ENCODE results near the gene S100A8. TPM values are rescaled to one million over a fixed set of nuclear protein-coding genes. Genes with fewer than 3 reads are reported as not detected.

The S100A8 gene
- total and polyA plus RNA-seq, 4 donors = 48.2 to 218 (median 134) TPM

DNA sequence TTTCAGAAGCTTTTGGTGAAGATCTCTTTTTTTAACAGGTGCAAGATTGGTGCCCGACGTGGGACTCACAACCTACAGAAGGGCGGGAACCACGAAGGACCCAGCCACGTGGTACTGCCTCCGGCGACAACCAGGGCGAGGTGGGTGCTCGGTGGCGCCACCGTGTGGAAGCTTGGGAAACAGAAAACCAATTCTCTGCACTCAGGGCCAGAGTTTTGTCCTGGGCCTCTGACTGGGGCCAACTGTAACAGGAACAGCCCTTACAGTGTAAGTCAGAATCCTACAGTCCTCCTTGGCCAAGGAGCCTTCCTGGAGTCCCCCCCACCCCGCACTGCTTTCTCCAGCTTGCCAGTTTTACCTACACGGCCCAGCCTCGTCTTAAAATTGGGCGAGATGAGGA, 13.9 kb upstream of the S100A8 start:
- no peak overlapping the region for H3K4me3 ChIP-seq (ENCODE audit: low read length in 2 of 2)
- WGBS, 2 donors = 47 to 50% methylated on average over 15 of the region's 15 CpGs
- ATAC-seq (ENCODE audit: low FRiP score) (no peak), DNase-seq (peak; percentile 76 to 84)
- H3K27me3 ChIP-seq (ENCODE audit: control insufficient read depth in 1 of 2, insufficient read depth in 2 of 2, low read length in 1 of 2) = no peaks in the 10 kb centered on the region
- H3K4me1 ChIP-seq (ENCODE audit: control insufficient read depth in 1 of 2, insufficient read depth in 2 of 2, low read length in 2 of 2) = no peaks in the 10 kb centered on the region
- H3K36me3 ChIP-seq (ENCODE audit: control insufficient read depth in 1 of 2, insufficient read depth in 2 of 2, low read length in 1 of 2) = no peaks in the 10 kb centered on the region
- H3K9me3 ChIP-seq (ENCODE audit: control insufficient read depth, low read length) = no peaks in the 10 kb centered on the region
- intact Hi-C loops (cut with DNase I) = no loop called here
- H3K27ac ChIP-seq (ENCODE audit: low read depth in 1 of 2, low read length in 2 of 2) = no peak overlapping the region

DNA sequence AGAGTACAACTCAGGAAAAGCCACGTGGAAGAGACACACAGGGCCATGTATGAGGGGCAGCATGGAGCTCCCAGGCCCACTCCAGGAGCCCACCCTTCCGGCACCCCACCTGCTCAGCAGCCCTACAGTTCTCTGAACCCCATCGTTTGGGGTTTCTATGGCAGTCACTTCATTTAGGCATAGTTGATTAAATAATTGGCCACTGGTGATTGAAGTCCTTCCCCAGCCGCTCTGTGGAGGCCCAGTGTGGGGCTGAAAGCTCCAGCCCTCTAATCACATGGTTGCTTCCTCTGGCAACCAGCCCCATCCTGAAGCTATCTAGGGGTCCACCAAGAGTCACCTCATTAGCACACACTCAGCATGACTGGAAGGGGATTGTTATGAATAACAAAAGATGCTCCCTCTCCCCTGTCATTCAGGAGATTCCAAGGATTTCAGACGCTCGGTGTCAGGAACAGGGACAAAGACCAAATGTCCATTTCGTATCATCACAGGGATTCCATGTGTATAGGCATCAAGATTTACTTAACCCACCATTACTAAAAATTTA, 13.3 kb upstream of the S100A8 start:
- H3K4me3 ChIP-seq (ENCODE audit: low read length in 2 of 2) = no peak overlapping the region
- WGBS, 2 donors = 77 to 89% methylated on average over 7 of the region's 7 CpGs
- ATAC-seq (ENCODE audit: low FRiP score) = no peak

DNA sequence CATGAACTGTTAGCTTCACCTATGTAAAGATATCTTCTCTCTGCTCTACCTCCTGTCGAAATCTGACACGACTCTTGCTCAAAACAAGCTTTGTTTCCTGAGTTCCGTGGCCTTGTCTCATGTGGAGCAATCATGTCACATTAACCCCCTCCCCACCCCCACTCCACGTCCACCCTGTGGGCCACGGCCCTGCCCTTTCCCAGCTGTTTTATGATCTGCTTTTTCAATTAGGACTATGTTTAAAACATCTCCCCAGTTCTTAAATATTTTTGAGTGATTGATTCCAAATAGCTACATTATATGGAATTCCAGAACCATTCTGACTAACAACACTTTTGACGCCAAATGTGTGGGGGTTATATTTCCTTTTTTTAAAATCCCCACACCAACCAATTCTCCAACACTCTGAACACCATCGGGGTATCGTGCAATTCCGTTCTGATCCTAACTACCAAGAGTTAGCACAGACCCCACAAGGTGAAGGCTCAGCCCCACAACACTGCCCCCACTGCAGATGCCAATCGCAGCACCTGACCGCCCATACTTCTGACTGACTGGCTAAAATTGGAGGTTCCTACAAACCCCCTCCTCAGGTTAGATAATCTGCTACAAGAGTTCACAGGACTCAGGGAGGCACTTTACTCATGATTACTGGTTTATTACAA, 12.7 kb upstream of the S100A8 start:
- no peaks in the 10 kb centered on the region for H3K36me3 ChIP-seq (ENCODE audit: control insufficient read depth in 1 of 2, insufficient read depth in 2 of 2, low read length in 1 of 2)
- WGBS, 2 donors = 88 to 93% methylated on average over 11 of the region's 11 CpGs
- H3K9me3 ChIP-seq (ENCODE audit: control insufficient read depth, low read length) = no peaks in the 10 kb centered on the region
- DNase-seq (no peak), ATAC-seq (ENCODE audit: low FRiP score) (no peak)
- H3K4me1 ChIP-seq (ENCODE audit: control insufficient read depth in 1 of 2, insufficient read depth in 2 of 2, low read length in 2 of 2) = no peaks in the 10 kb centered on the region
- H3K27me3 ChIP-seq (ENCODE audit: control insufficient read depth in 1 of 2, insufficient read depth in 2 of 2, low read length in 1 of 2) = no peaks in the 10 kb centered on the region
- H3K27ac ChIP-seq (ENCODE audit: low read depth in 1 of 2, low read length in 2 of 2) = no peak overlapping the region
- no peak overlapping the region for H3K4me3 ChIP-seq (ENCODE audit: low read length in 2 of 2)
- intact Hi-C loops (cut with DNase I) = no loop called here

More for the DNA sequence above, 13.3 kb upstream of the S100A8 start:
- Histone ChIP-seq H3K9me3 (ENCODE audit: control insufficient read depth, low read length) (no peaks in the 10 kb centered on the region), H3K27me3 (ENCODE audit: control insufficient read depth in 1 of 2, insufficient read depth in 2 of 2, low read length in 1 of 2) (no peaks in the 10 kb centered on the region), H3K4me1 (ENCODE audit: control insufficient read depth in 1 of 2, insufficient read depth in 2 of 2, low read length in 2 of 2) (no peaks in the 10 kb centered on the region), H3K27ac (ENCODE audit: low read depth in 1 of 2, low read length in 2 of 2) (no peak overlapping the region), H3K36me3 (ENCODE audit: control insufficient read depth in 1 of 2, insufficient read depth in 2 of 2, low read length in 1 of 2) (no peaks in the 10 kb centered on the region)
- intact Hi-C loops (cut with DNase I) = no loop called here
- no peak for DNase-seq

DNA sequence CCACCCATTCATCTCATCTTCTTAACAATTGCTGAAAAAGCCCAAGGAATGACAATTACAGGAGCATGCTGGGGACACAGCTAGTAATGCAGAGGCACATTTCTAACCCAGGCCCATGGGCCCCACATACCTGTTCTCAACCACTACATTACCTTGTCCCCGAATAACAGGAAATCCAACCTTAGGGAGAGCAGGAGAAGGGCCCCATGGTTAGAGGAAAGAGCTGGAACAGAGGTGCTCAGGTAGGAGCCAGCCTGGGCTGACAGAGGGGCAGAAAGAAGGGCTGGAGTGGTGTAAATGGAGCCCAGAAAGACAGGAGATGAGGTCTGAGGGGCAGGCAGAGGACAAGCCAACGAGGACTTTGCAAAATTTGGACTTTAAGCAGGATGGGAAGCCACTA, 11.4 kb upstream of the S100A8 start:
- H3K27ac ChIP-seq (ENCODE audit: low read depth in 1 of 2, low read length in 2 of 2) = no peak overlapping the region
- H3K4me1 ChIP-seq (ENCODE audit: control insufficient read depth in 1 of 2, insufficient read depth in 2 of 2, low read length in 2 of 2) = no peaks in the 10 kb centered on the region
- H3K9me3 ChIP-seq (ENCODE audit: control insufficient read depth, low read length) = no peaks in the 10 kb centered on the region
- H3K36me3 ChIP-seq (ENCODE audit: control insufficient read depth in 1 of 2, insufficient read depth in 2 of 2, low read length in 1 of 2) = no peaks in the 10 kb centered on the region
- DNase-seq (no peak), ATAC-seq (ENCODE audit: low FRiP score) (no peak)
- no peaks in the 10 kb centered on the region for H3K27me3 ChIP-seq (ENCODE audit: control insufficient read depth in 1 of 2, insufficient read depth in 2 of 2, low read length in 1 of 2)
- intact Hi-C loops (cut with DNase I) = no loop called here
- H3K4me3 ChIP-seq (ENCODE audit: low read length in 2 of 2) = no peak overlapping the region
- 75 to 78% methylated on average over 2 of the region's 2 CpGs for WGBS, 2 donors

DNA sequence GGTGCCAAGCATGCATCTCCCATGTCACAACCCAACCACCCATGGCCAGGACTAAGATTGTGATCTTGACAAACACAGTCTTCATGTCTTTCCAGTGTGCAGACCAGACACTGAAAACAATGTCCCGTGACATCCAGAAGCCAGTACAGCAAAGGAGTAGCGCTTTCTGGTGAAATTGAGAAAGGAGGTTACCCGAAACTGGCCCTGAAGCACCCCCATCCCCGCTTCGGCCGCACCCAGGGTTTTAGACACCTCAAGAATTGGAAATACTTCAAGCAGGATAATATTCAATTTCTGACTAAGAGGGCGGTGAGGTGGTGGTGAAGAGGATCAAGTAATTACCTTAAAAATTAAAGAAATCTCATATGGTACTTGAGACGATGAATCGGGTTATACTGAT, 10.6 kb upstream of the S100A8 start:
- no peak for ATAC-seq (ENCODE audit: low FRiP score)
- intact Hi-C loops (cut with DNase I) = no loop called here
- H3K4me3 ChIP-seq (ENCODE audit: low read length in 2 of 2) = no peak overlapping the region
- DNase-seq = no peak
- no peaks in the 10 kb centered on the region for H3K36me3 ChIP-seq (ENCODE audit: control insufficient read depth in 1 of 2, insufficient read depth in 2 of 2, low read length in 1 of 2)
- H3K27me3 ChIP-seq (ENCODE audit: control insufficient read depth in 1 of 2, insufficient read depth in 2 of 2, low read length in 1 of 2) = no peaks in the 10 kb centered on the region
- no peaks in the 10 kb centered on the region for H3K4me1 ChIP-seq (ENCODE audit: control insufficient read depth in 1 of 2, insufficient read depth in 2 of 2, low read length in 2 of 2)
- H3K27ac ChIP-seq (ENCODE audit: low read depth in 1 of 2, low read length in 2 of 2) = no peak overlapping the region
- no peaks in the 10 kb centered on the region for H3K9me3 ChIP-seq (ENCODE audit: control insufficient read depth, low read length)
- WGBS, 2 donors = 92 to 94% methylated on average over 9 of the region's 9 CpGs

DNA sequence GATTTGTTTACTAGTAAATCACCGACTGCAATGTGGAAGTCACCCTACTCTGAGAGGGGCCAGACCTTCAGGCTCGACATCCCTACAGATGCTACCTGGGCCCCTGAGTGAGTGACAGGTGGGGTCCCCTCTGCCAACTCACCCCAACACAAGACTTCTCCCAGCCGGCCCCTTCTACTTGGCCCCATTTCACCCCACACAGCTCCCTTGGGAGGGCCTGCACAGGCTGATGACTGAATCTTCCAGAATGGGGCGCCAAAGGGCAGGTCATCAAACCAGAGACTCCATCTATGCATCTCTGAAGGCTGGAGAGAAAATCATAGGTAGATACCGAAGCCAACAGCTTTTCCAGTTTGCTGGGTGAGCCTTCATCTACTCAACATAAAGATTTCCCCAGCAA, 9.4 kb upstream of the S100A8 start:
- 57 to 60% methylated on average over 5 of the region's 5 CpGs for WGBS, 2 donors
- H3K27ac ChIP-seq (ENCODE audit: low read depth in 1 of 2, low read length in 2 of 2) = no peak overlapping the region
- no peak overlapping the region for H3K4me3 ChIP-seq (ENCODE audit: low read length in 2 of 2)
- H3K27me3 ChIP-seq (ENCODE audit: control insufficient read depth in 1 of 2, insufficient read depth in 2 of 2, low read length in 1 of 2) = no peaks in the 10 kb centered on the region
- intact Hi-C loops (cut with DNase I) = no loop called here
- H3K4me1 ChIP-seq (ENCODE audit: control insufficient read depth in 1 of 2, insufficient read depth in 2 of 2, low read length in 2 of 2) = no peaks in the 10 kb centered on the region
- no peak for ATAC-seq (ENCODE audit: low FRiP score)
- H3K36me3 ChIP-seq (ENCODE audit: control insufficient read depth in 1 of 2, insufficient read depth in 2 of 2, low read length in 1 of 2) = no peaks in the 10 kb centered on the region
- no peaks in the 10 kb centered on the region for H3K9me3 ChIP-seq (ENCODE audit: control insufficient read depth, low read length)
- DNase-seq = no peak

DNA sequence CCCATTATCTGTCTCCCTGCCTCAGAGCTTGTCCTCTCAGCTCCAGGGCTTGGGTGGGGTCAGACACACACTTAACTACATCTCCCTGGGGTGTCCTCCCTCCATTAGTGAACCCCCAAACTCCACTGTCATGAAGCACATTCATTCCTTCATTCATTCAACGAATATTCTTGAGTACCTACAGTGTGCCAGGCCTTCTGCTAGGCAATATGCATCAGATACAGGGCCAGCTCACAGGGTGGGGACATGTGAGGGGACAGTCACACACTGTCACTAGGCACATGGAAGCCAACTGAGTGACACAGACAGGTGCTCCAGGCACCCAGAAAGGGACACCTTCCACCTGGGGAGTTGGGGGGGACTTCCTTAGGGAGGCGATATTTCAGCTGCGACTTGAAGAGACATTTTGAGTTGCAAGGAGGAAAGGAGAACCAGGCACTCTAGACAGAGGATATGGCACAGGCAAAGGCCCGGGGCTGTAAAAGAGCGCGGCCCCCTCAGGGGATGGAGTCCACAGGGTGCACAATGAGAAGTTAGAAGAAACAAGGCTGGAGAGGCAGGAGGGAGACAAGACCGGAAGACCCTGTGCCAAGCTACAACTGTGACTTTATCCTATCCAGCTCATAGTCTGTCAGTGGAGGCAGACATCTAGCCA, 8.7 kb upstream of the S100A8 start:
- Histone ChIP-seq H3K36me3 (ENCODE audit: control insufficient read depth in 1 of 2, insufficient read depth in 2 of 2, low read length in 1 of 2) (no peaks in the 10 kb centered on the region), H3K27me3 (ENCODE audit: control insufficient read depth in 1 of 2, insufficient read depth in 2 of 2, low read length in 1 of 2) (no peaks in the 10 kb centered on the region), H3K4me1 (ENCODE audit: control insufficient read depth in 1 of 2, insufficient read depth in 2 of 2, low read length in 2 of 2) (no peaks in the 10 kb centered on the region), H3K27ac (ENCODE audit: low read depth in 1 of 2, low read length in 2 of 2) (no peak overlapping the region), H3K4me3 (ENCODE audit: low read length in 2 of 2) (no peak overlapping the region), H3K9me3 (ENCODE audit: control insufficient read depth, low read length) (no peaks in the 10 kb centered on the region)
- intact Hi-C loops (cut with DNase I) = loop anchor here in 1 of 2 donors (5.0 kb wide), 1 partner anchor 98 kb away; no protein-coding TSS in a partner anchor
- 93 to 95% methylated on average over 7 of the region's 7 CpGs for whole genome bisulfite sequencing, 2 donors
- ATAC-seq (ENCODE audit: low FRiP score) (no peak), DNase-seq (no peak)

DNA sequence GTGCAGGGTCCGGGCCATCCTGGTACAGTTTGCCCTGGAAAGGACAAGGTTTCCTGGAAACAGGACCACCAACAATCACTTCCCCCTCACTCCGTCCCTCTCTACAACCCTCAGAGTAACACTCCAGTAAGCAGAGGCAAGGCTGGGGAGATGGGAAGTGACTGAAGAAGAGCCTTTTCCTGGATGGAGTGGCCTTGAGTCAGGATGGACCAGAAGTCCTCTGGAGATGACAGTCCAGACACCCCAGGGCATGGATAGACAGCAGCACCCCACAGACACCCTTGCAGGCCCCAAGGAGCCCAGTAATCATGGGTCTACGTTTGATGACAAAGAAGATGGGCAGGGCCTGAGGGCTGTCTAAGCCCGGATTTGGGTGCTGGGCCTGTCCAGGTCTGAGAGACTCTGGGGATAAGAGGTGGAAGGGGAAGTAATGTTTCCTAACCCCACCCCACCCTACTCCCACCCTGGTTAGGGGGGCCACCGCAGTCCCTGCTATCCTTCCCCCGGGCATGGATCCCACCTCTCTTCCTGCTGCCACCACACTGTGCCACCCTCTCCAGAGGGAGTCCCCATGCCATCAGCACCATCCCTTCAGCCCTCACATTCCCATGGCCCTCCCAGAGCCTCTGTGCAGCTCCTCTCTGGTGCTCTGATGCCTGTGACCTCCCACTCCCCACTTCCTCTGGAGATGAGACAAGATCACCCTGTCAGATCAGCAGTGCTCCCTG, 7.2 kb upstream of the S100A8 start:
- WGBS, 2 donors = 84 to 94% methylated on average over 5 to 6 of the region's 6 CpGs
- no peak overlapping the region for H3K27ac ChIP-seq (ENCODE audit: low read depth in 1 of 2, low read length in 2 of 2)

More for the DNA sequence above, 7.2 kb upstream of the S100A8 start:
- no peaks in the 10 kb centered on the region for H3K36me3 ChIP-seq (ENCODE audit: control insufficient read depth in 1 of 2, insufficient read depth in 2 of 2, low read length in 1 of 2)
- intact Hi-C loops (cut with DNase I) = loop anchor here in 1 of 2 donors (5.0 kb wide), 1 partner anchor 99 kb away; no protein-coding TSS in a partner anchor
- ATAC-seq (ENCODE audit: low FRiP score) = no peak
- DNase-seq = no peak
- no peaks in the 10 kb centered on the region for H3K9me3 ChIP-seq (ENCODE audit: control insufficient read depth, low read length)
- no peaks in the 10 kb centered on the region for H3K4me1 ChIP-seq (ENCODE audit: control insufficient read depth in 1 of 2, insufficient read depth in 2 of 2, low read length in 2 of 2)
- H3K27me3 ChIP-seq (ENCODE audit: control insufficient read depth in 1 of 2, insufficient read depth in 2 of 2, low read length in 1 of 2) = no peaks in the 10 kb centered on the region
- no peak overlapping the region for H3K4me3 ChIP-seq (ENCODE audit: low read length in 2 of 2)

All from aorta (tissue), 5 donors.